Measurements from ENCODE around the gene SLC6A18. TPM values are rescaled to one million over a fixed set of nuclear protein-coding genes. Genes with fewer than 3 reads are reported as not detected.

Gene SLC6A18
- total and polyA plus RNA-seq, 2 of the 13 experiments (the other 11 are each of a cell fraction or from before 2014, with no cell fraction given), result not detected

GRCh38 chr5:1230551-1230950, 5.4 kb downstream of the SLC6A18 start:
- TF ChIP-seq GTF2F1 (IDR thresholded peaks at IDR 0.05; ENCODE audit: low read length) (no peak), GATAD1 (CRISPR knock-in tag; IDR thresholded peaks at IDR 0.05) (no peak), HOXD1 (CRISPR knock-in tag; IDR thresholded peaks at IDR 0.05) (no peak), ZNF816 (CRISPR knock-in tag; IDR thresholded peaks at IDR 0.05; ENCODE audit: borderline replicate concordance) (no peak), SP4 (CRISPR knock-in tag; IDR thresholded peaks at IDR 0.05) (no peak), FOXK1 (CRISPR knock-in tag; IDR thresholded peaks at IDR 0.05; ENCODE audit: borderline replicate concordance, low read depth) (no peak), RELA (CRISPR knock-in tag; IDR thresholded peaks at IDR 0.05) (no peak), ZNF747 (CRISPR knock-in tag; IDR thresholded peaks at IDR 0.05; ENCODE audit: borderline replicate concordance) (no peak), TOPORS (CRISPR knock-in tag; IDR thresholded peaks at IDR 0.05) (no peak)
- TF ChIP-seq, protein P1, sequence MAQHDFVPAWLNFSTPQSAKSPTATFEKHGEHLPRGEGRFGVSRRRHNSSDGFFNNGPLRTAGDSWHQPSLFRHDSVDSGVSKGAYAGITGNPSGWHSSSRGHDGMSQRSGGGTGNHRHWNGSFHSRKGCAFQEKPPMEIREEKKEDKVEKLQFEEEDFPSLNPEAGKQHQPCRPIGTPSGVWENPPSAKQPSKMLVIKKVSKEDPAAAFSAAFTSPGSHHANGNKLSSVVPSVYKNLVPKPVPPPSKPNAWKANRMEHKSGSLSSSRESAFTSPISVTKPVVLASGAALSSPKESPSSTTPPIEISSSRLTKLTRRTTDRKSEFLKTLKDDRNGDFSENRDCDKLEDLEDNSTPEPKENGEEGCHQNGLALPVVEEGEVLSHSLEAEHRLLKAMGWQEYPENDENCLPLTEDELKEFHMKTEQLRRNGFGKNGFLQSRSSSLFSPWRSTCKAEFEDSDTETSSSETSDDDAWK (CRISPR knock-in tag; IDR thresholded peaks at IDR 0.05), result no peak
- TF ChIP-seq, protein P2, sequence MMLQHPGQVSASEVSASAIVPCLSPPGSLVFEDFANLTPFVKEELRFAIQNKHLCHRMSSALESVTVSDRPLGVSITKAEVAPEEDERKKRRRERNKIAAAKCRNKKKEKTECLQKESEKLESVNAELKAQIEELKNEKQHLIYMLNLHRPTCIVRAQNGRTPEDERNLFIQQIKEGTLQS (CRISPR knock-in tag; IDR thresholded peaks at IDR 0.05), result no peak
- no peak overlapping the region for H3K27ac ChIP-seq (ENCODE audit: extremely low read length, insufficient read depth, low read length)
- no peak for ATAC-seq
- 100% methylated on average over 2 of the region's 17 CpGs for WGBS (ENCODE audit: low lambda C conversion rate)
- no peak overlapping the region for H3K4me3 ChIP-seq (replicated peaks in 1 of 3; ENCODE audit: insufficient read depth in 1 of 3, low read depth in 2 of 3, low read length in 3 of 3)
- intact Hi-C loops (cut with micrococcal nuclease; ENCODE audit: unreplicated experiment), result no loop called here
- FAIRE-seq, result no peak
- no peaks in the 10 kb centered on the region for H3K4me1 ChIP-seq (ENCODE audit: insufficient read depth, low read length)
- BruUV-seq (replicated peaks), result no TSS peak
- H3K27me3 ChIP-seq (ENCODE audit: control insufficient read depth in 1 of 2, insufficient read depth in 2 of 2, low read length in 2 of 2), result peaks cover 20 to 85% of the 10 kb centered on the region in 2 experiments
- DNase-seq (ENCODE audit: low spot score), result no peak
- no peaks in the 10 kb centered on the region; the same call in 1 of the 2 replicates for H4K20me1 ChIP-seq (ENCODE audit: insufficient read depth, low read length)
- H2AFZ ChIP-seq (ENCODE audit: low read length), result no peak overlapping the region
- H3K79me2 ChIP-seq (ENCODE audit: insufficient read depth, low read length), result no peaks in the 10 kb centered on the region
- H3K4me2 ChIP-seq (ENCODE audit: low read depth, low read length), result no peak overlapping the region
- no peaks in the 10 kb centered on the region for H3K36me3 ChIP-seq (replicated peaks in 1 of 2; ENCODE audit: control insufficient read depth in 1 of 2, insufficient read depth in 2 of 2, low read length in 2 of 2)
- POLR2A ChIA-PET, result no interaction called here
- in situ Hi-C loops (cut with HindIII; ENCODE audit: extremely low pct_ligation_motif_present, low pct_unique_long_range_greater_than_20kb), result no loop called here
- no peaks in the 10 kb centered on the region for H3K9me3 ChIP-seq (ENCODE audit: low read length)
- H3K9ac ChIP-seq (ENCODE audit: insufficient read depth, low read depth, low read length), result no peak overlapping the region
- CTCF ChIA-PET (ENCODE audit: low intra/inter-chr PET ratio, low total read pairs), result no interaction called here

Data from HepG2 (cell line).